NK-92 (cell line): ENCODE measurements around the gene CREB3L4.
"Not testable (repeated sequence)": the region's sequence is repeated elsewhere in the genome, so short reads cannot be mapped to it uniquely, and the experiment has no call there.

Source experiments
- DNase-seq: peaks from one replicate; lab custom pipeline; 2025; ENCODE audit not compliant: unreplicated experiment; lab: John Stamatoyannopoulos, UW

CREB3L4 gene

DNA sequence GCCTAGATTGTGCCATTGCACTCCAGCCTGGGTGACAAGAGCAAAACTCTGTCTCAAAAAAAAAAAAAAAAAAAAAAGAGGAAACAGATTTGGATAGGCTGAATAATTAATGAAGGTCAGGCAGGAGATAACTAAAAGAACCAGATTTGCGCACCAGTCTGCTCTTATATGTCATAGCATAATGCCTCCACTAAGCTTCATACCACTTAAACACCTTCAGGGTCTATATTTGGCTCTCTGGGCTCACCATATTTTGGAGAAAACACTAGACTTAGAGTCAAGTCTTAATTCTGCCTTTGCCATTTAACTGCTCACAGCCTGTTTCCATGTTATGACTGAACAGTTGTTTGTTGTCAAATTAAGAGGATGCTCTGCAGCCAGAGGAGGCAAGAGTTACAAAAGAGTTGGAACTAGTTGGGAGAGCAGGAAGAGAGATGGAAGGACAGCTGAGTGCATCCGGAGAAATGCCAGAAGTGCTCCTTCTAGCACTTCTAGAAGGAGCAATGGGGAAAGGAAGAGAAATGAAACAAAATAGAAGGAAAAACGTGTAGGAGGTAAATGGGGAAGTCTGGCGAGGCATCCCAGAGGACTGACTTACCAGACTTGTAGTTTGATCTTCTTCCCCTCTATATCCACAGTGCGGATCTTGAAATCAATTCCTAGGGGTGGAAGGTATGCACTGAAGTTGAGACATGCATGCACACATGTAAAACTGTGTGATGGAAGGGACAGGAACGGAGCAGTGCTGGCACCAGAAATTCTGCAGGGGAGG lies 16.6 kb downstream of the CREB3L4 start:
- no peak for DNase-seq

DNA sequence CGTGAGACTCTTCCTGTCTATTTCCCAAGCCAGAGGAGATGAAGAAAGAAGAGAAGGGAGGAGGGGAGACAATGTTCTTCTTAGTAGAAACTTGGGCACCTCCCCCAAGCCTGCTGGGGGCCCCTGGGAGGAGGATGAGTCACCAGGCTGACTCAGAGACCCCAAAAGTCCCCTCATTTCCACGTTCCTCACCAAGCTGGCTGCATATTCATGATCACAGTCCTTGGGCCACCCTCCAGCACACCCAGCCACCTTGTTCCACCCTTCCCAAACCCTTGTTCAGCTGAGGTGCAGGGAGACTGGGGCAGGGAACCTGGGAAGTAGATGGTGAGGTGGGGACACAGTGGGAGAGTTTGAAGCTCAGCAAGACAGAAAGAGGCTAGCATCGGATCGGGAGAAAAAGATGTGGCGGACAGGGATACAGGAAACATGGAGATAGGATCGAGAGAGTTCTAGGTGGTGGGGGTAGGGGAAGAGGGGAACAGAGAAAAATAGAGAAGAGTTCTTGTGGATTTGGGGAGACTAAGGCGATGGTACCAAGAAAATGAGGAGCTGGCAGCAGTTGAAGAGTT lies 17.7 kb downstream of the CREB3L4 start:
- DNase-seq, result no peak

DNA sequence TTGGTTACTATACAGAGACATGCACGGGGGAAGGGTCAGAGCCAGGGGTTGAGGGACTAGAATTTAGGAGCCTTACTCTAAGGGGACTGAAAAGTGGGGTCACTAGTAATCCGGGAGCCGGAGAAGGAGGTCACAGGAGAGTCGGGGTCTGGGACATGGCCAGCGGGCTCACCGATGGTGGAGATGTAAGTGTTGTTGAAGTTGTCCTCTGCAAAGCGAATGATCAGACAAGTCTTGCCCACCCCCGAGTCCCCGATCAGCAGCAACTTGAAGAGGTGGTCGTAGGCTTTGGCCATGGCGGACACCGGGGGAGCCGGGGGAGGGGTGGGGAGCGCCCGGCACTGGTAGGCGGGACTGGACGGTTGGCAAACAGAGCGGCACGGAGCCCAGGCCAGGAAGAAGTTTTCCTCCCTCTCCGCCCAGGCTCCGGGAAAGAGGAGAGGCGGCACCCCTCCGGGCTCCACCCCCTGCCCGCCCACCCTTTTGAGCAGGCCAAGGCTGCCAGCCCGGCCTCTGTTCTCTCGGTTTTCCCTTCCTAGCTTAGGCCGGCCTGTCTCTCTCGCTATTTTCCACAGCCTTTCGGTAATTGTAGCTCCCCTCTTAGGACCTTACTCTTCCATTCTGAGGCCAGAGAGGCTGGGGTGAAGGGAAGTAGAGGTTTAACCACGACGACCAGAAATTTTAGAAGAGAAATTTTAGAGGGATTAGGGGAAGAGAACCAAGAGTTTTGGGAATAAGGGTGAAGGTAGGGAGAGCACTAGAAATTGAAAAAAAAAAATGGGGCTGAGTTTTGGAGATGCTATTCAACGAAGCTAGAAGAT lies 18.4 kb downstream of the CREB3L4 start, which contains the start of gene RAB13:
Gene RAB13, minus strand, starts transcription at position 399 of the 821 bp plus-strand sequence. Its CDS starts 103 bp downstream, at position 296.
- DNase-seq, result no peak

DNA sequence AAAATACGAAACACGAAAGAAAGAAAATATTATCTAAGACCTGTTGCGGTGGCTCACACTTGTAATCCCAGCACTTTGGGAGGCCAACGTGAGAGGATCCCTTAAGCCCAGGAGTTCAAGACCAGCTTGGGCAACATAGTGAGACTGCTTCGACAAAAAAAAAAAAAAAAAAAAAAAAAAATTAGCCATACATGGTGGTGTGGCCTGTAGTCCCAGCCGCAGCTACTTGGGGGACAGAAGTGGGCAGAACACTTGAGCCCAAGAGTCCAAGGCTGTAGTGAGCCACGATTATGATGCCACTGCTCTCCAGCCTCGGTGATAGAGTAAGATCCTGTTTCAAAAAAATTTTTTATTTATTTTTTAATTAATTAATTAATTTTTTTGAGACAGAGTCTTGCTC lies 19.9 kb downstream of the CREB3L4 start:
- DNase-seq, result no peak

DNA sequence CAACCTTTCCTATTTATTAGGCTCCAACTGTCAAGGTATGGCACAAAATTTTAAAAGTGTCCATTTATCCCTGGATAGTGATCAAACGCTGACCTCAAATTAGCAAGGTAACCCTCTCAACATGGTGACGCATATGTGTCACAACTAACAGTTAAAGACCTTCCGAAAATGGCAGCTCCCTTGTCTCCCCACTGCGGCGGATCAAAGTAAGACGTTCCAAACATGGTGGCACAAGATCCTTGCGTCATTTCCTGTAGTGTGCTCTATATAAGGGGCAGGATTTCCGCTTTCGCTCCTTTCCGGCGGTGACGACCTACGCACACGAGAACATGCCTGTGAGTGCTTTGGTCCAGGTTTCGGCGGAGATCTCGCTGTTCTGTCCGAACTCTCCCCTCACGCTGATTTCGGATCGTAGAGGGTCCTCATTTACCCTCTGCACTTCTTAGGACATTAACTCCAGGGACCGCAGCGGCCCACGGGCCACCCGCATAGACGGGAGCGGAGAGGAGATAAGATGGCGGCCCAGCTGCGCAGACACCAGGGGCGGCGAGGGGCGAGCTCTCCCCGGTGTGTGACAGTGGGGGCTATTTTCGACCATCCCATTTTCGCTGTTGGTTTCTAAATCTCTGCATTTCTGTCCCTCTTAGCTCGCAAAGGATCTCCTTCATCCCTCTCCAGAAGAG lies 22.9 kb downstream of the CREB3L4 start, which contains the start of gene RPS27:
Gene RPS27, plus strand, starts transcription at position 295 of the 683 bp plus-strand sequence. Its CDS starts 35 bp downstream, at position 330.
- peak; percentile 43 for DNase-seq

DNA sequence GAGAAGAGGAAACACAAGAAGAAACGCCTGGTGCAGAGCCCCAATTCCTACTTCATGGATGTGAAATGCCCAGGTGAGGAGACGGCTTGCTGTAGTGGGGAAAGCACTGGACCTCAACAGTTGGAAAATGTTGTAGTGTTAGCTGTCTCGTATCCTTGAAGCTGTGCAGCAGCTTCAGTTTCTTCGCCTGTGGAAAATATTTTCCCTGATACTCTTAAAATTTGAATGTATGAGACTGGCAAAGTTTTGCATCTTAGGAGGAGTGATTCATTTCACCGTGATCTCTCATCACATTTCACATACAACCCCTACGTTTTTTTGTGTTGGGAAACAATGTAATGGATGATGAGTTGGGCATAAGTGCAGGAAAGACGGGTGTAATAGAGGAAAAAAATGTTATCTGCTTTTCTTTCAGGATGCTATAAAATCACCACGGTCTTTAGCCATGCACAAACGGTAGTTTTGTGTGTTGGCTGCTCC lies 23.5 kb downstream of the CREB3L4 start:
- DNase-seq, result no peak

DNA sequence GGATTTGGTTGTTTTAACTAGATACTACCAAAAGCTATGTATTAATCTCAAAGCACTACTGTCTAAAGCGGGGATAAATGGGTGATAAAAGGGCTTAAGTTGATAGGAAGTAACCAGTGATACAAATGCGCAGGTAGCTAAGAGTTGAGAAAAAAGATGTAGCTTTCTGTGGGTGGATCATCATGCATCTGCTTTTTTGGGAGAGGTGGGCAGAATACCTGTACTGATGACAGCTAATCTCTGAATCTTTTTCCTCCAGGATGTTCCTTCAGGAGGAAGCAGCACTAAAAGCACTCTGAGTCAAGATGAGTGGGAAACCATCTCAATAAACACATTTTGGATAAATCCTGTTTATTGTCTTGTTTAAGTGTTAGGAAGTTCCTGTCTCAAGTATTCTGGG lies 24.1 kb downstream of the CREB3L4 start:
- DNase-seq, result no peak

DNA sequence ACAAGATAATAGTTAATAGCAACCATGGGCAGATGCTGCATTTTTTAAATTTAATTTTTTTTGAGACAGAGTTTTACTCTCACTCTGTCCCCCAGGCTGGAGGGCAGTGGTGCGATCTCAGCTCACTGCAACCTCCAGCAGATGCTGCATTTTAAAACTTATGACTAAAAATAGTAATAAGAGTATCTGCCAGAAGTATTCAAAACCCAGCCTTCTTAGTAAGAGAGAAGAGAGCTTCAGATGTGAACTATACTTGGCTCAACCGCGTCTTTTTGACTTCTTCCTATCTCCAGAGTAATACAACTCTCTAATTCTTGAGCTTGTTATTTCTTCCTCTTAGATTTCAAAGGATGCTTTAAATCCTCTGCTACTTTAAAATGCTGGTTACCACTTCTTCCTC lies 27.5 kb downstream of the CREB3L4 start:
- no peak for DNase-seq

DNA sequence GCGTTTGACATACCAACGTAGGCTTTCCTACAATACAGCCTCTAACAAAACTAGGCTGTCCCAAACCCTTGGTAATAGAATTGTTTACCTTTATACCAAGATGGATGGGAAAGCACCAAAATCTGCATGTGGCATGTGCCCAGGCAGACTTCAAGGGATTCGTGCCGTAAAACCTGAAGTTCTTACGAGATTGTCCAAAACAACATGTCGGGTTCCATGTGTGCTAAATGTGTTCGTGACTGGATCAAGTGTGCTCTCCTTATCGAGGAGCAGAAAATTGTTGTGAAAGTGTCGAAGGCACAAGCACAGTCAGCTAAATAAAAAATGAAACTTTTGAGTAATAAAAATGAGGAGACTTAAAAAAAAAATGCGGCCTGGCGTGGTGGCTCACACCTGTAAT lies 27.9 kb downstream of the CREB3L4 start:
- no peak for DNase-seq

DNA sequence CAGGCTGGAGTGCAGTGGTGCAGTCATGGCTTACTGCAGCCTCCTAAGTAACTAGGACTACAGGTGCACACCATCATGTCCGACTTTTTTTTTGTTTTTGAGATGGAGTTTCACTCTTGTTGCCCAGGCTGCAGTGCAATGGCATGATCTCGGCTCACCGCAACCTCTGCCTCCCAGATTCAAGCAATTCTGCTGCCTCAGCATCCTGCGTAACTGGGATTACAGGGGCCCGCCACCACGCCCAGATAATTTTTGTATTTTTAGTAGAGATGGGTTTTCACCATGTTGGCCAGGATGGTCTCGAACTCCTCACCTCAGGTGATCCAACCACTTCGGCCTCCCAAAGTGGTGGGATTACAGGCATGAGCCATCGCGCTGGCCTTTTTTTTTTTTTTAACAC lies 29.2 kb downstream of the CREB3L4 start:
- not testable (repeated sequence) for DNase-seq

DNA sequence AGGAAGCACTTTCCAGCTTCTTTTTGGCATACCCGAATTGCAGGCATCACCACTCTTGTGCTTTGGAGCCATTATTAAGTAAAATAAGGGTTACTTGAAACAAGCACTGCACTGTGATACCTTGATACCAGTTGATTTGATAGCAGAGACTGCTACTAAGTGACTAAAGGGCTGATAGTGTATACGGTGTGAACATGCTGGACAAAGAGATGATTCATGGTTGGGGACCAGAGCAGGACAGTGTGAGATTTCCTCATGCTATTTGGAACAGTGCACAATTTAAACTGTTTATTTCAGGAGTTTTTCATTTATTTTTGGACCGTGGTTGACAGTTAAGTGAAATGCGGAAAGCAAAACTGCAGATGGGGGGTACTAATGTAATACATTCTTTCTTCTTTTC lies 32.7 kb downstream of the CREB3L4 start:
- DNase-seq, result no peak

DNA sequence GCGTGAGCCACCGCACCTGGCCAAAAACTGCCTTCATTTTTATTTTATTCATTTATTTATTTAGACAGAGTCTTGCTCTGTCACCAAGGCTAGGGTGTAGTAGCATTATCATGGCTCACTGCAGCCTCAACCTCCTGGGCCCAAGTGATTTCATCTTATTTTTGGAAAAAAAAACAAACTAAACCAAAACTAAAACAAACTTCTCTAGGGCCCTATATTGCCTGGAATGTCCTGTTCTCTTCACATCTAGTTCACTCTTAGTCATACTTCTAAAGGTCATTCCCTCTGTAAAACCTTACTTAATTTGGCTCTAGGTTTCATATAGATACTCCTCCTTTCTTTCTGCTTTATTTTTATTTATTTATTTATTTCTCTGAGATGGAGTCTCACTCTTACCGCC lies 38.4 kb downstream of the CREB3L4 start:
- no peak for DNase-seq

DNA sequence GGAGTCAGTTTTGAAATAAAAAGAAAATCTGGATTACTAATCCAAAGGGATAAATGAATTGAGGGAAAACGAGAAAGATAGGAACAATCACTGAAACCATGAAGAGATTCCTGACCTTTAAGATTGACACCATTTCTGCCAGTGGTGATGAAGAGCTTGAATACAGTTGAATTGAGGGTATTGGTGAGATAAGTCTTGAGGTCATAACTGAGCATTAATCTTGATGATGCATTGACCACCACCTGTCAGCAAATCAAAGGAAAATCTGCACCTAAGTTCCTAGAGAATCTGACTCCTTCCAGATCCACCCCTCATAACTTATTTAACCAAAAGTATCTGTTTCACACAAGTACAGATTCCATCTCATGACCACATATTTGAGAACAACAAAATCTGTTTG lies 44.4 kb downstream of the CREB3L4 start:
- no peak for DNase-seq

DNA sequence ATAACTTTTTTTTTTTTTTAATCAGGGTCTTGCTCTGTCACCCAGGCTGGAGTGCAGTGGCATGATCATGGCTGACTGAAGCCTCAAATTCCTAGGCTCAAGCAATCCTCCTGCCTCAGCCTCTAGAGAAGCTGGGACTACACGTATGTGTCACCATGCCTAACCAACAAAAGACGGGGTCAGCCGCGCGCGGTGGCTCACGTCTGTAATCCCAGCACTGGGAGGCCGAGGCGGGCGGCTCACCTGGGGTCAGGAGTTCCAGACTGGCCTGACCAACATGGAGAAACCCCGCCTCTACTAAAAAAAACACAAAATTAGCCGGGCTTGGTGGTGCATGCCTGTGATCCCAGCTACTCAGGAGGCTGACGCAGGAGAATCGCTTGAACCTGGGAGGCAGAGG lies 44.8 kb downstream of the CREB3L4 start:
- not testable (repeated sequence) for DNase-seq

DNA sequence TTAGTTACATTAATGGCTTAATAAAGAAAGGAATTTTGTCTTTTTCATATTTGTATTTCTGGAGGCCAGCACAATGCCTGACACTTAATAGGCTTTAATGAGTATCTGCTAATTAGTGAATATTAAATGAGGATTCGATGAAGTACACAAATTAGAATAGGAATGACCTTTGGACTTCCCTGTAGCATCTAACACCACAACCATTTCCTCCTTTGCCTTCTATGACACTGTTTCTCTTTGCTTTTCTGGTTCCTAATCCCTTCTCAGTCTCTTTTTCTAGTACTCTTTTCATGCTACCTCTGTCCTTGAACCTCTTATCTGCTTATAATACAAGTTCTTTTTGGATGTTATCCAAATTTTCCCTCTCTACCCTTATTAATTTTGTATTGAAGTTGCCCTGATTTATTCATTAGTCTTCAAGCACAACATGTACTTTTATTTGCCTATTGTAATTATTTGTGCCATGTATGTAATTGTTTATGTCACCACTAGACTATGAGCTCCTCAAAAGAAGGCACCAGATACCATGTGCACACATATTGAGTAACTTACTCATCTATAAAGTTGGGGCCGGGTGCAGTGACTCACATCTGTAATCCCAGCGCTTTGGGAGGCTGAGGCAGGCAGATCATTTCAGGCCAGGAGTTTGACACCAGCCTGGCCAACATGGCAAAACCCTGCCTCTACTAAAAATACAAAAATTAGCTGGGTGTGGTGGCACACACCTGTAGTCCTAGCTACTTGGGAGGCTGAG lies 46.6 kb downstream of the CREB3L4 start:
- DNase-seq, result no peak

DNA sequence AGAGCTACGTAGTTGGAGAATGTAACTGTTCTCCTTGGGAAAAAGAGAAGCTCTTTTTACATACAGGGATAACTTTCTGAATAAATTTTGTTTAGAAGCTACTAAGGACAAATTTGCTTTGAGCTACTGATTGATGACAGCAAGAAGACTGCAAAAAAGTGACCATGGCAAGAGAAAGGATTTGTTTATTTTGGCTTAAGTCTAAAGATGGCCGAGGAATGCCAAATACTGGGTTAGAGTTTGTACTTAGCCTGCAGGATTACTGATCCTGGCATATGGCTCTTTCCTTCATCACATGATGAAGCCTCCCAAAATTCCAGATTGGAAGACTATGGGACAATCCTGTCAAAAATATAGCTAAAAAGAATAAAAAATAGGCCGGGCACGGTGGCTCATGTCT lies 51.6 kb downstream of the CREB3L4 start:
- no peak for DNase-seq

DNA sequence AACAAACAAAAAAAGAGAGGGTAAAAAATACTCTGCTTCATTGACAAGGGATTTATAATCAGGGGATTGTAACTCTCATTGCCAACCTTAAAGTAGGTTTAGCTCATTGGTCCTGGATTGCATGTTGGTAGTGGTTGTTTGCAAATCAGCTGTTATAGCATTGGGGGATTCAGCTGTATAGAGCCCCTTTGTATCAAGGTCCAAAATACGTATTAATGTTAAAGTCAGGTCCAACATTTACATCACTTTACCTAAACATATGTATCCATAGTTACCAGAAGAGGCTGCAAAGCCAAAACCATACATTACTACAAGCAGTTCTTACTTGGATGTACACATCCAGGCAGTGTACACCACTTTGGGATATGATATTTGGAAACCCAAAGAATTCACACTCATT lies 52.2 kb downstream of the CREB3L4 start:
- no peak for DNase-seq
